Measurements from ENCODE around the gene TAT.

Gene TAT

GRCh38 chr16:71626018-71626857 lies 49.3 kb upstream of the TAT start, which contains the start of gene MARVELD3 (continued):
- TF ChIP-seq ZNF777 (tag by site-specific recombination; IDR thresholded peaks at IDR 0.05; ENCODE audit: borderline replicate concordance) (peak; percentile 88), MYNN (tag by site-specific recombination; IDR thresholded peaks at IDR 0.05; ENCODE audit: borderline replicate concordance) (no peak), ZXDB (tag by site-specific recombination; IDR thresholded peaks at IDR 0.05) (peak; percentile 98), SCRT1 (tag by site-specific recombination; IDR thresholded peaks at IDR 0.05; ENCODE audit: borderline replicate concordance) (0 out of 2 replicates have a peak, but pooled peaks have one; percentile 12), ZNF350 (tag by site-specific recombination; IDR thresholded peaks at IDR 0.05) (no peak), ZNF621 (tag by site-specific recombination; IDR thresholded peaks at IDR 0.05) (no peak), OSR2 (tag by site-specific recombination; IDR thresholded peaks at IDR 0.05) (no peak), KLF10 (tag by site-specific recombination; IDR thresholded peaks at IDR 0.05) (no peak), ZNF398 (tag by site-specific recombination; IDR thresholded peaks at IDR 0.05) (peak; percentile 24; the same call in 1 of the 2 replicates), ZEB2 (tag by site-specific recombination; IDR thresholded peaks at IDR 0.05) (peak; percentile 85), SALL2 (tag by site-specific recombination; IDR thresholded peaks at IDR 0.05; ENCODE audit: borderline replicate concordance) (no peak), ZNF174 (tag by site-specific recombination; IDR thresholded peaks at IDR 0.05) (0 out of 2 replicates have a peak, but pooled peaks have one; percentile 42), ZNF571 (tag by site-specific recombination; IDR thresholded peaks at IDR 0.05) (no peak), KLF17 (tag by site-specific recombination; IDR thresholded peaks at IDR 0.05) (no peak), ZNF776 (tag by site-specific recombination; IDR thresholded peaks at IDR 0.05; ENCODE audit: borderline replicate concordance) (no peak), ZNF747 (tag by site-specific recombination; IDR thresholded peaks at IDR 0.05) (no peak), ZNF529 (tag by site-specific recombination; IDR thresholded peaks at IDR 0.05; ENCODE audit: insufficient replicate concordance) (no peak), ZBTB7A (tag by site-specific recombination; IDR thresholded peaks at IDR 0.05; ENCODE audit: low read depth) (0 out of 2 replicates have a peak, but pooled peaks have one; percentile 57), ZNF488 (tag by site-specific recombination; IDR thresholded peaks at IDR 0.05) (no peak), PRDM10 (tag by site-specific recombination; IDR thresholded peaks at IDR 0.05) (peak; percentile 94), ZNF311 (tag by site-specific recombination; IDR thresholded peaks at IDR 0.05; ENCODE audit: borderline replicate concordance) (no peak), ZNF660 (tag by site-specific recombination; IDR thresholded peaks at IDR 0.05) (no peak), GLI2 (tag by site-specific recombination; IDR thresholded peaks at IDR 0.05; ENCODE audit: borderline replicate concordance, low read depth) (no peak), HIC1 (tag by site-specific recombination; IDR thresholded peaks at IDR 0.05) (no peak), SCRT2 (tag by site-specific recombination; IDR thresholded peaks at IDR 0.05) (peak; percentile 96)
